GM23338 (cell line): ENCODE measurements around the gene NKAPL.

Source experiments
- CREB1 ChIP-seq: fragments of 250-450 bp; sonication (Bioruptor Pico); IDR thresholded peaks from 2 replicates; pipeline ENCODE4 v1.5.0; 2020; ENCODE audit warnings: low read depth, mild to moderate bottlenecking, moderate library complexity
- CTCF ChIP-seq, 2 experiments: fragments of 200-600 bp in 1 of 2; sonication (generic) in 1 of 2; conservative IDR thresholded peaks; 2 replicates each; pipeline versions ENCODE4 v1.5.1 to v1.6.1; 2016 to 2017; ENCODE audit warnings: antibody characterized with exemption in 2 of 2, low read depth in 2 of 2, mild to moderate bottlenecking in 2 of 2, moderate library complexity in 1 of 2
- EZH2 ChIP-seq: fragments of 200-600 bp; sonication (generic); IDR thresholded peaks from one replicate; pipeline ENCODE4 v1.8.0; 2017; ENCODE audit warnings: antibody characterized with exemption, mild to moderate bottlenecking, low read depth; ENCODE audit not compliant: unreplicated experiment
- EZH2phosphoT487 ChIP-seq: fragments of 200-600 bp; sonication (generic); IDR thresholded peaks from one replicate; pipeline ENCODE4 v1.8.1; 2018; ENCODE audit warnings: antibody characterized with exemption; ENCODE audit not compliant: unreplicated experiment
- POLR2AphosphoS5 ChIP-seq: IDR thresholded peaks from 2 replicates; pipeline ENCODE4 v1.6.1; 2016; ENCODE audit warnings: antibody characterized with exemption, low read depth
- REST ChIP-seq: IDR thresholded peaks from one replicate; pipeline ENCODE4 v1.6.1; 2018; ENCODE audit warnings: antibody characterized with exemption; ENCODE audit not compliant: unreplicated experiment
- ZNF114 ChIP-seq: fragments of 250-450 bp; sonication (Bioruptor Pico); IDR thresholded peaks from 2 replicates; pipeline ENCODE4 v1.5.0; 2020; ENCODE audit warnings: mild to moderate bottlenecking, moderate library complexity
- TF ChIP-seq, protein P1 (sequence below): IDR thresholded peaks from 2 replicates; pipeline ENCODE4 v1.6.1; 2016; ENCODE audit warnings: antibody characterized with exemption

GRCh38 chr6:28303570-28303969, 44.5 kb downstream of the NKAPL start:
- TF ChIP-seq CTCF (conservative IDR thresholded peaks at IDR 0.05; ENCODE audit: low read depth in 2 of 2), result no peak
- no peak for TF ChIP-seq EZH2
- no peak for TF ChIP-seq CREB1
- no peak for TF ChIP-seq POLR2AphosphoS5
- TF ChIP-seq EZH2phosphoT487, result no peak
- TF ChIP-seq ZNF114 (CRISPR knock-in tag), result no peak
- TF ChIP-seq, protein P1, sequence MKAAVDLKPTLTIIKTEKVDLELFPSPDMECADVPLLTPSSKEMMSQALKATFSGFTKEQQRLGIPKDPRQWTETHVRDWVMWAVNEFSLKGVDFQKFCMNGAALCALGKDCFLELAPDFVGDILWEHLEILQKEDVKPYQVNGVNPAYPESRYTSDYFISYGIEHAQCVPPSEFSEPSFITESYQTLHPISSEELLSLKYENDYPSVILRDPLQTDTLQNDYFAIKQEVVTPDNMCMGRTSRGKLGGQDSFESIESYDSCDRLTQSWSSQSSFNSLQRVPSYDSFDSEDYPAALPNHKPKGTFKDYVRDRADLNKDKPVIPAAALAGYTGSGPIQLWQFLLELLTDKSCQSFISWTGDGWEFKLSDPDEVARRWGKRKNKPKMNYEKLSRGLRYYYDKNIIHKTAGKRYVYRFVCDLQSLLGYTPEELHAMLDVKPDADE, result no peak
- TF ChIP-seq REST, result no peak
